Activated T-helper 1 cell treated with Interleukin-2 at 50 U/mL for 16 hours (primary cell): ENCODE measurements around the gene AKNA.
"Not testable (repeated sequence)": the region's sequence is repeated elsewhere in the genome, so short reads cannot be mapped to it uniquely, and the experiment has no call there.

Experiments
- DNase-seq: peaks from one replicate; pipeline ENCODE4 v3.0.0-alpha.2; 2020; ENCODE audit warnings: low read depth

Gene AKNA

GRCh38 chr9:114322831-114323531 is 64.8 kb downstream of the AKNA start, which contains the start of gene ORM1:
Gene ORM1, plus strand, starts transcription at chr9:114323098. Its CDS starts 36 bp downstream, at chr9:114323134.
- not testable (repeated sequence) for DNase-seq

- DNase-seq: not testable (repeated sequence)
Measured at GRCh38 chr9:114322160-114322818, 65.5 kb downstream of the AKNA start.

DNA sequence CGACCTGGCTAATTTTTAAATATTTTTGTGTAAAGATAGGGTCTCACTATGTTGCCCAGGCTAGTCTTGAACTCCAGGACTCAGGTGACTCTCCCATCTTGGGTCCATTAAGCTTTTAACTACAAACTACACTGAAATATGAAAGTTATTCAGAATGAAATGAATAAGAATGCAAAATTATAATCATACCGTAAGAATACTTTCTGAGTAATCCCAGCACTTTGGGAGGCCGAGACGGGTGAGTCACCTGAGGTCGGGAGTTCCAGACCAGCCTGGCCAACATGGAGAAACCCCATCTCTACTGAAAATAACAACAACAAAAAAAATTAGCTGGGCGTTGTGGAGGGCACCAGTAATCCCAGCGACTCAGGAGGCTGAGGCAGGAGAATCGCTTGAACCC is 66.0 kb downstream of the AKNA start:
- no peak for DNase-seq

DNA sequence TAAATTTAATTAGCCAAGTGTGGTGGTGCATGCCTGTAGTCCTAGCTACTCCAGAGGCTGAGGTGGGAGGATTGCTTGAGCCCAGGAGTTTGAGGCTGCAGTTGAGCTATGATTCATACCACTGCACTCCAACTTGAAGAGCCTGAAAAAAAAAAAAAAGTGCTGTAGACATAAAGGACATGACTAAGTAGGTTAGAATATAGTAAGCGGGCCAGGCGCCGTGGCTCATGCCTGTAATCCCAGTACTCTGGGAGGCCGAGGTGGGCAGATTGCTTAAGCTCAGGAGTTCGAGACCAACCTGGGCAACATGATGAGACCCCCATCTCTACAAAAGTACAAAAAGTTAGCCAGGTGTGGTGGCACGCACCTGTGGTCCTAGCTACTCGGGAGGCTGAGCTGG is 67.1 kb downstream of the AKNA start:
- not testable (repeated sequence) for DNase-seq

GRCh38 chr9:114319147-114319546 is 68.6 kb downstream of the AKNA start:
- no peak for DNase-seq

DNA sequence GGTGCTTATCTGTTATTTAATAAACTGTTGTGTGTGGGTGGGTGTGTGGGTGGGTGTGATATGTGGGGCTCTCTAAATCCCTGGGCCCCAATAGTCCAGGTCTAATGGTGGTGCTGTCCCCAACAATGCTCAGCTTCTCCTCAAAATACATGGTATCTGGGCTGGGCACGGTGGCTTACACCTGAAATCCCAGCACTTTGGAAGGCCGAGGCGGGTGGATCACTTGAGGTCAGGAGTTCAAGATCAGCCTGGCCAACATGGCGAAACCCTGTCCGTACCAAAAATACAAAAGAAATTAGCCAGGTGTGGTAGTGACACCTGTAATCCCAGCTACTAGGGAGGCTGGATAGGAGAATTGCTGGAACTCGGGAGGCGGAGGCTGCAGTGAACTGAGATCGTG is 69.4 kb downstream of the AKNA start:
- DNase-seq: no peak

DNA sequence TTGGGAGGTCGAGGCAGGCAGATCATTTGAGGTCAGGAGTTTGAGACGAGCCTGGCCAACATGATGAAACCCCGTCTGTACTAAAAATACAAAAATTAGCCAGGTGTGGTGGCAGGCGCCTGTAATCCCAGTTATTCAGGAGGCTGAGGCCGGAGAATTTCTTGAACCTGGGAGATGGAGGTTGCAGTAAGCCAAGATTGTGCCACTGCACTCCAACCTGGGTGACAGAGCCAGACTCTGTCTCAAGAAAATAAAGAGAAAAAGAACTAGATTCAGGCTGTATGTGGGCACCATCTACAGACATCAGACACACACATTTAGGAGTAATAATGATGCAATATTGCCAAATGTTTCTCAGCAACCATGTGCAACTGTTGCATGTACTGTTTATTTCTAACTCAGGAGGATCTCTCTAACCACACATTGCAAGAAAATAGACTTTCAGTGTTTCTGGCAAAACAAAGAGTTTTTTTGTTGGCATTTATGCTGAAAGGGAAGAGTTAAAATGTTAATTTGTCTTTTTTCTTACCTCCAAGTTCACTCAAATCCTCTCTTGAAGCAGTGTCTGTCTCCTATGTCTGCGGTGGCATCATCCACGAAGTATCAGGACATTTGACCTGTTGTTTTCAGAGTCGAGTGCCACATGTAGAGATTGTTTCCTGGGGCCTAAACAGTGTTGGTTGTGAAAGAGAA is 70.0 kb downstream of the AKNA start:
- no peak for DNase-seq

GRCh38 chr9:114316605-114317230 is 71.1 kb downstream of the AKNA start:
- no peak for DNase-seq

DNA sequence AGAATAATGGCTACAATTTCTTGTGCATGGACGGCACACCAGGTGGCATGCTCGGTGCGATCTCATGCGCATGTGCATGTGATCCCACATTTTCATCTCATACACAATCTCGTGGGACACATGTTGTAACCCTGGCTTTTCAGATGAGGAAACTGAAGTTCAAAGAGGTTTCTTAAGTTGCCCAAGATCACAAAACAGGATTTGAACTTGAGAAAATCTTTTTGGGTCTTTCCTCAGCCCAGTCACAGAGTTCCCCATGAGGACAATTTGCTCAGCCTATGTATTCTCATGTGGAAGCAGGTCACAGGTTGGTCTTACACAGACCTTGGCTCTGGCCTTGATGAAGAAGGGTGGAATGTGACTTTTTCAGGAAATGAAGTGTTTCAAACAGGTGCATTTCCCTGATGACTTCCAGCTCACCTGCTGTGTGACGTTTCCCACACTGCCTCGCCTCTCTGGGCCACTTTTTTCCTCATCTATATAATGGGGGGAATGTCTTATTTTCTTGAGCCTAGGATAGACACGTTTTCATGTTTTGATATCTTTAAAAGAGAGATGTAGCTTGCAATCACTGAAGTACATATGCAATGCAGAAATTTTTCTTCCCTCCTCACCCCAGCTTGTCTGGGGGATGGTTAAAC is 71.9 kb downstream of the AKNA start:
- DNase-seq: no peak

DNA sequence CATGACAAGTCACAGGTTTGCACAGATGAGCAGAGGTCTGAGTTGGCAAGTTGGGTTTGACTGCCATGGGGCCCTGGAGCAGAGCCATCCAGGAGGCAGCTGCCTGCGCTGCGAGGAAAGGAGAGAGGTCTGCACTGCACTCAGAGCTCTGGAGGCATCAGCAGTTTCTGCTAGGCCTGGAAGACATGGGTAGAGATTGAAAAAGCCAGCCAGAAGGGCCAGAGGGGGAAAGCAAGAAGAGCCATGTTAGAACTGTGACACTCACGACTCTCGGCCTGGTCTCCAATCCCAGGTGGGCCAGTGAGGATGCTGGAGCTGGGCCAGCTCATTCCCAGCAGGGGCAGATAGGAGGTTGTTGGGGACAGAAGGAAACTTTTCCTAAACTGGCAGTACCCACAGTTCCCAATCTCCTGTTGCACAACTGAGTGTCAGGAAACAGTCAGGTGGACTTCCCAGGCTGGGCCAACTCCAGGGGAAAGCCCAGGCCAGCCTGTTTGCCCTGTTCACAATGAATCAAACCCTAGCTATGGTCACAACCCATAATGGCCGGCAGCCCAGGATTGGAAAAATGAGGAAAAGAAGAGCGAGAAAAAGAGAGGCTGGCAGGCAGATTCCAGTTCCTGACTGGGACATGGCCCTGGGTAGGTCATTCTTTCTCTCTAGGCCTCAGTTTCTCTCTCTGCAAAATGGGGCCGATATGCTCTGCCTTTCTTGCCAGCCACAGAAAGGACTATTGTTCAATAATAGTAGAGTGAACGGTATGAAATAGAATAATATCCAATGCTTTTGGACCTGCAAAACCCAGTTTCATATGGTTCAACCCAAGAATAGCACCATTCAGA is 72.7 kb downstream of the AKNA start:
- no peak for DNase-seq

GRCh38 chr9:114314256-114314867 is 73.4 kb downstream of the AKNA start:
- DNase-seq: no peak

- no peak for DNase-seq
Measured at GRCh38 chr9:114313186-114313585, 74.6 kb downstream of the AKNA start.

DNA sequence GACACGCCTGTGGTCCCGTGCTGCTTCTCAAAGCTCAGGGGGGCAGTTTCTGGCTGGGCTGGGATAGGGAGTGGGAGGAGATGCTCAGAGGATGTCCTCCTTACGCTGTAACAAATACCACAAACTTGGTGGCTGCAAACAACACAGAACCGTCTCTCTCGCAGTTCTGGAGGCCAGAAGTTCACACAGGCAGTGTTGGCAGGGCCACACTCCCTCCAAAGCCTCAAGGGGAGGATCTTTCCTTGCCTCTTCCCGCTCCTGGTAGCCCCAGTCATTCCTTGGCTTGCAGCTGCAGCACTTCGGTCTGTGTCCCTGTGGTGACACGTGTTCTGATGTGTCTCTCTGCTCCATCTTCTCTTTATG is 75.3 kb downstream of the AKNA start:
- DNase-seq: no peak

DNA sequence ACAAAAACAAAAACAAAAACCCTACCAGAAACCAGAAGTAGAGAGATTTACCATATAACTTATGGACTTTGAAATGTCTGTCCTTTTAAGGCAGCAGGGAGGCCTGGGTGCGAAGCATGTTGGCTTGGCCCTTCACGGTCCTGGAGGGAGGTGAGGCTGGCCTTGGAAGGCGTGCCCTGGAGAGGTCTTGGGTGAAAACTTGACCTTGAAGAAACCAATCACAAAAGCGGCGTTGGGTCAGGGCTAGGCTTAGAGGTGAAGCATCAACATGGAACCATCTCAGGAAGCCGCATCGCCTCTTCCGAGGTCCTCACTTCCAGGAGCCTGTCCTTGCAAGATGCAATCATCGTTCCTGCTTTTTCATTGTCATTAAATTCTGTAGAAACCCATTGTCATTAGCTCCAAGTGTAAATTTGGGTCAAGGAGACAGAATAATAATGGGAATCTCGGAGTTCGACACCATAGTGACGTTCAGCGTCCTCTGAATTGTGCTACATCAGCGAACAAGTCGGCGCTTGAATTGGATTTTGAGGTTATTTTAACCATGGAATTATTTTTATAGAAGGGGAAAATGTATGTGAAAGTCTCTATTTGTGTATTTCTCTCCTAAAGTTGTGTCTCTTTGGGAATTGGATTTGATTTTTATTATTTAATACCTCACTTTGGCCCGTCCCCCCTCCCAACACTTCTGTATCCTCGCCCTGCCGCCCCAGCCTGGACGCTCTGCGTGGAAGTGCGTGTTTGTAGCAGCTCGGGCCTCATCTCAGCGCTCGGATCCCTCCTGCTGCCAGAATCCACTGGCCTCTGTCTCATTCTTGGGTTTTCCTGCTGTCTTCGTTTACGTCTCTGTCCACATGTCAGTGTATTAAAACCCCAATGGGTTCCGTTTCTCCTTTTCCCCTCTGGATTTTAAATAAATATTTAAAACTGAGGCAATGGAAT is 75.9 kb downstream of the AKNA start:
- DNase-seq: no peak

DNA sequence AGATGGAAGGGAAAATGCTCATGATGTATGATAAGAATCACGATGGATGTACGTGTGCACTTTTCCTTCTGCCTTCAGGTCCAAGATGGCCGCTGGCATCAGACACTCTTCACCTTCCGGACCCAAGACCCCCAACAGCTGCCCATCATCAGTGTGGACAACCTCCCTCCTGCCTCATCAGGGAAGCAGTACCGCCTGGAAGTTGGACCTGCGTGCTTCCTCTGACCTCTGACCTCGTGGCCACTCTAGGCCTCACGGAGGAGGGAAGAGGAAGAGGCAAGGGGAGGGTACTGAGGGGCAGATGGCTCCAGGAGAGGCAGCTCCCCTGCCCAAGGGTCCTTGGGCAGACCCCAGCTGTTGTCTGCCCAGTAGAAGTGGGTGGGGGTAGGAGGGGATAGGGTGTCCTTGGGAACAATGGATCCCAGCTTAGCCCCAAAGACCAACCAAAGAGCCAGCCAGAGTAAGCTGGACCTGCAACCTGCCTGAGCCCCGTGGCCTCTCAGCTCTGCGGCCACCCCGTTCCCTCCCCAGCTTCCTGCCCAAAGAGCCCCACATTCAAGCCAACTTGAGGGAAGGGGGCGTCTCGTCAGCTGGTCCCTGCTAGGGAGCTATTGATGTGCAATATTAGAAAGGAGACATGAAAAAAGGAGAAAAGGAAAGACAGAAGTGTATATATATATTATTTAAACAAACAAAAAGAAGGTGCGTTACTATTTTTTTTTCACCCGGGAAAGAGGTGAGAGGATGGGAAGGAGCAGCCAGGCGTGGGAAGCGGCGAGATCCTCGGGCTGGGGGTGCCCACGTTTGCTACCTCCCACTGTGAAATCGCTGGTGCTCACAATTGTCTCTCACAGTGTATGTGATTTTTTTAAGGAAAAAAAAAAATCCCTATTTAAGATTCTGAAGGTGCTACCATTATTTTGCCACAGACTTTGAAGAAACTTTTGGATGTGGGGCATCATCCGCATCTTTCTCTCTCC is 77.0 kb downstream of the AKNA start:
- no peak for DNase-seq

- DNase-seq: no peak
Measured at GRCh38 chr9:114309096-114309495, 78.7 kb downstream of the AKNA start.

DNA sequence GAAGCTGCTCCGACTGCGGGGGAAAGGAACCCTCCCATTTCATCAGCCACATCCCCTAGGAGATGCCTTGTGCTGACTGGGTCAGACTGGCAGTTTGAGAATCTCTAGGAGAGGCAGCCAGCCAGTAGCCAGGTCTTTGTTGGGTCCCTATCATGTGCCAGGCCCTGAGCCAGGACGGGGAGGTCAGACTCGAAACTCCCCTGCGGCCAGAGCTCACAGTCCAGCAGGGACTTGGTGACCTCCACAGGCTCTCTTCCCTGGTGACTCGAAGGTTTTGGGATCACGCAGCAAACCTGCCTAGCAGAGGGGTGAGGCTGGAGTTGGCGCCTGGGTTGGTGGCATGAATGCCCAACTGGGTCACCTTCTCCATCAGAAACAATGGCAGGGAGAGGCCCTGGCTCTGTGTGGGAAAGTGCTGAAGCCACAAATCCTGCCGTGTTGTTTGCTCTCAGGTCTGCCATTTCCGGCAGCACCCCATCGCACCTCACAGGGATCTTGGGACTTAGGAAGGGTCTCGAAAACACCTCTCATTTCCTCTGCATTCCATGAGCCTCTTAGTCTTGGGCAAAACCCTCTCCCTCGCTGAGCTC is 79.3 kb downstream of the AKNA start:
- no peak for DNase-seq

DNA sequence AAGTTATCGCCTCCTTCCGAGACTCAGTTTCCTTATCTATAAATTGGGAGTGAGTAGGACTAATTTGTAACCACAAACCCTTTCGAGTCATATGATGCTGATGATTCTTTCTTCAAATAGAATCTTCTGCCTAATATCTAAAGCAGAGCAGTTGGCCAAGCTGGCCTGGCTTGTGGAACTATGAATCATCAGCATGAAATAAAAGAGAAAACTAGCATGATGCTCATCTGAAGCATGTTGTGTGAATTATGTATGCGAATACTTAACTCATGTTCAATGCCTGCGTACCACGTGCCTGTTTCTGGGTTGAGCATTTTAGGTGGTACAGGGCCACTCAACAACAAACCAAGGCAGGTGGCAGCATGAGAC is 79.9 kb downstream of the AKNA start:
- no peak for DNase-seq
